ENCODE results near the gene SIRPD.

Gene SIRPD

DNA sequence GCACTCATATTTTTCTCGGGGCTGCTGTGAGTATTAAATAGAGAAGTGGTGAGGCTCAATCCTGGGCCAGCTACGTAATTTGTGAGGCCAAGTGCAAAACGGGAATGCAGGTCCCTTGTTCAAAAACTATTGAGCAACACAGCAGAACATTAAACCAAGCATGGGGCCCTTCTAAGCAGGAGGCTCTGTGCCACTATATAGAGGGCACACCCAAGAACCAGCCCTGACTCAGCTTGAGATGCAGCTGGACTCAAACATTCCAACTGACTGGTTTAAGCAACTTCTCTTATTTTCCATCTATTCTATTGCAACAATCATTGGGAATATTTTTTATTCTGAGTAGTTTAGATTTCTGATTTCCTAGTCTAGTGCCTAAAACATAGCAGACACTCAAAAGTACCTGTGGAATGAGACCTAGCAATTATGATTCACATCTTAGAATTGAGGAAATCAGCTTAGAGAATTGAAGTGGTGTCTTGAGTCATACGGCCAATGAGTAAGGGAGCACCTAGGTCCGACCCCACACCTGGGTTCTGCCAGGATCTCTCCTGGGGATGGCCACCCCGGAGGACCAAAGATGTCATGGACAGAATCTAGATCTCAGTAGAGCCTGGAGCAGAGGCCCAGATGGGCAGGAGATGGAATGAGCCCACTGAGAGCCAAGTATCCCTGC lies 67.6 kb downstream of the SIRPD start:
- TF ChIP-seq YY1 (IDR thresholded peaks at IDR 0.05; ENCODE audit: low read depth) (no peak), CREB1 (IDR thresholded peaks at IDR 0.05; ENCODE audit: low read depth) (no peak), CEBPB (IDR thresholded peaks at IDR 0.05) (no peak), TCF12 (IDR thresholded peaks at IDR 0.05; ENCODE audit: low read depth) (no peak), EGR1 (IDR thresholded peaks at IDR 0.05) (no peak), FOXM1 (IDR thresholded peaks at IDR 0.05; ENCODE audit: borderline replicate concordance, low read depth) (no peak), TEAD4 (IDR thresholded peaks at IDR 0.05) (no peak), EP300 (IDR thresholded peaks at IDR 0.05; ENCODE audit: borderline replicate concordance) (no peak), ZBTB7A (IDR thresholded peaks at IDR 0.05; ENCODE audit: low read depth) (no peak), TAF1 (IDR thresholded peaks at IDR 0.05; ENCODE audit: low read depth) (no peak), RAD21 (IDR thresholded peaks at IDR 0.05; ENCODE audit: low read depth) (no peak), NFIC (IDR thresholded peaks at IDR 0.05) (no peak)
- TF ChIP-seq, protein P1, sequence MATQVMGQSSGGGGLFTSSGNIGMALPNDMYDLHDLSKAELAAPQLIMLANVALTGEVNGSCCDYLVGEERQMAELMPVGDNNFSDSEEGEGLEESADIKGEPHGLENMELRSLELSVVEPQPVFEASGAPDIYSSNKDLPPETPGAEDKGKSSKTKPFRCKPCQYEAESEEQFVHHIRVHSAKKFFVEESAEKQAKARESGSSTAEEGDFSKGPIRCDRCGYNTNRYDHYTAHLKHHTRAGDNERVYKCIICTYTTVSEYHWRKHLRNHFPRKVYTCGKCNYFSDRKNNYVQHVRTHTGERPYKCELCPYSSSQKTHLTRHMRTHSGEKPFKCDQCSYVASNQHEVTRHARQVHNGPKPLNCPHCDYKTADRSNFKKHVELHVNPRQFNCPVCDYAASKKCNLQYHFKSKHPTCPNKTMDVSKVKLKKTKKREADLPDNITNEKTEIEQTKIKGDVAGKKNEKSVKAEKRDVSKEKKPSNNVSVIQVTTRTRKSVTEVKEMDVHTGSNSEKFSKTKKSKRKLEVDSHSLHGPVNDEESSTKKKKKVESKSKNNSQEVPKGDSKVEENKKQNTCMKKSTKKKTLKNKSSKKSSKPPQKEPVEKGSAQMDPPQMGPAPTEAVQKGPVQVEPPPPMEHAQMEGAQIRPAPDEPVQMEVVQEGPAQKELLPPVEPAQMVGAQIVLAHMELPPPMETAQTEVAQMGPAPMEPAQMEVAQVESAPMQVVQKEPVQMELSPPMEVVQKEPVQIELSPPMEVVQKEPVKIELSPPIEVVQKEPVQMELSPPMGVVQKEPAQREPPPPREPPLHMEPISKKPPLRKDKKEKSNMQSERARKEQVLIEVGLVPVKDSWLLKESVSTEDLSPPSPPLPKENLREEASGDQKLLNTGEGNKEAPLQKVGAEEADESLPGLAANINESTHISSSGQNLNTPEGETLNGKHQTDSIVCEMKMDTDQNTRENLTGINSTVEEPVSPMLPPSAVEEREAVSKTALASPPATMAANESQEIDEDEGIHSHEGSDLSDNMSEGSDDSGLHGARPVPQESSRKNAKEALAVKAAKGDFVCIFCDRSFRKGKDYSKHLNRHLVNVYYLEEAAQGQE (IDR thresholded peaks at IDR 0.05; ENCODE audit: low read depth) = no peak
- TF ChIP-seq, protein P2, sequence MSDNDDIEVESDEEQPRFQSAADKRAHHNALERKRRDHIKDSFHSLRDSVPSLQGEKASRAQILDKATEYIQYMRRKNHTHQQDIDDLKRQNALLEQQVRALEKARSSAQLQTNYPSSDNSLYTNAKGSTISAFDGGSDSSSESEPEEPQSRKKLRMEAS (IDR thresholded peaks at IDR 0.05) = no peak
- TF ChIP-seq, protein P3, sequence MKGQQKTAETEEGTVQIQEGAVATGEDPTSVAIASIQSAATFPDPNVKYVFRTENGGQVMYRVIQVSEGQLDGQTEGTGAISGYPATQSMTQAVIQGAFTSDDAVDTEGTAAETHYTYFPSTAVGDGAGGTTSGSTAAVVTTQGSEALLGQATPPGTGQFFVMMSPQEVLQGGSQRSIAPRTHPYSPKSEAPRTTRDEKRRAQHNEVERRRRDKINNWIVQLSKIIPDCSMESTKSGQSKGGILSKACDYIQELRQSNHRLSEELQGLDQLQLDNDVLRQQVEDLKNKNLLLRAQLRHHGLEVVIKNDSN (IDR thresholded peaks at IDR 0.05) = no peak

DNA sequence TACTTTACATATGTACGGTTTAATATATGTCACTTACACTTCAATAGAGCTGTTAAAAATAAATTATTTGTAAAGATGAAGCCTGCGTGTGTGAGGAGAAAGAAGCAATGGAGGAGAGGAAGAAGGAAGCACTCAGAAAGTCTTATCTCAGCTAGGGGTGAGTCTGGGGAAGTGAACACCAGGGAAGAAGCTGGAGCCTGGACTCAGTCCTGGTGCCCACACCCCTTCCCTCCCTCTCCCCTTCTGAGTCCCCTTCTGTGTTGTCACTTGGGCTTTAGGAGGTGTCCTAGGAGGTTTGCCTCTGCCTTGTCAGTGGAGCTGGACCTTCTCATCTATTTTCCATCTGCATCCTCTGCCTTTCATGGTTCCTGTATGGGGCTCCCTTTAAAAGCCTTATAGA lies 68.2 kb downstream of the SIRPD start:
- TF ChIP-seq, protein P1 (IDR thresholded peaks at IDR 0.05; ENCODE audit: low read depth) = no peak

DNA sequence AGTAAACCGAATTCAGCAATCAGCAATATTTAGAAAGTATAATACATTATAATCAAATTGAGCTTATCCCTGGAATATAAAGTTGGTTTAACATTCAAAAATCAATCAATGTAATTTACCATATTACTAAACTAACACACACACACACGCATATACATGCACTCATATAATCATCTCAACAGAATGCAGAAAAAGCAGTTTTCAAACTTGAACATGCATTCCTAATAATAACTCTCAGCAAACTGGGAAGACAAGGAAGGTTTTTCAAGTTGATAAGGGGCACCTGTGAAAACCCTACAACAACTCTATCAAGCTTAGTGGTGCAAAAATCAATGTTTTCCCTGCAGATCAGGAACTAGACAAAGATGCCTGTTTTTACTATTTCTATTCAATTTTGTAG lies 70.9 kb downstream of the SIRPD start:
- TF ChIP-seq EP300 (IDR thresholded peaks at IDR 0.05; ENCODE audit: borderline replicate concordance) = no peak

DNA sequence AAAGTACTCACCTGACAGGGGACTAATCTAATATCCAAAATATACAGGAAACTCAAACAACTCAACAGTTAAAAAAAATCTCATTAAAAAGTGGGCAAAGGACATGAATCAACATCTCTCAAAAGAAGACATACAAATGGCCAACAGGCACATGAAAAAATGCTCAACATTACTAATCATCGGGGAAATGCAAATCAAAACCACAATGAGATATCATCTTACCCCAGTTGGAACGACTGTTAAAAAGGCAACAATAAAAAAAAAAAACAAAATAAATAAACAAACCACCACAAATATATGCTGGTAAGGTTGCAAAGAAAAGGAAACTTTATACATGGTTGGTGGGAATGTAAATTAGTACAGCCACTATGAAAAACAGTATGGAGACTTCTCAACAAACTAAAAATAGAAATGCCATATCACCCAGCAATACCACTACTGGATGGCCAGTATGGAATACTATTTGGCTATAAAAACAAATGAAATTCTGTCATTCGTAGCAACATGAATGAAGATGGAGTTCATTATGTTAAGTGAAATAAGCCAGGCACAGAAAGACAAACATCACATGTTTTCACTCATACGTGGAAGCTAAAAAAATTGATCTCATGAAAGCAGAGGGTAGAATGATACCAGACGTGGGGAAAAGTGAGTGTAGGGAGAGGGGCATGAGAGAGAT lies 72.9 kb downstream of the SIRPD start:
- TF ChIP-seq NFIC (IDR thresholded peaks at IDR 0.05) = no peak
- TF ChIP-seq RAD21 (IDR thresholded peaks at IDR 0.05; ENCODE audit: low read depth) = no peak
- no peak for TF ChIP-seq ZBTB7A (IDR thresholded peaks at IDR 0.05; ENCODE audit: low read depth)
- TF ChIP-seq, protein P2 (IDR thresholded peaks at IDR 0.05) = no peak

Data from Ishikawa (cell line).